H9 (cell line): Measurements from ENCODE around the gene RPL11. TPM values are rescaled to one million over a fixed set of nuclear protein-coding genes. Genes with fewer than 3 reads are reported as not detected.

Source experiments
- DNase-seq: peaks from one replicate; pipeline ENCODE4 v3.0.0-alpha.2; 2017
- H2AFZ ChIP-seq: one replicate; pipeline ENCODE4 v1.6.1; 2013; ENCODE audit warnings: mild to moderate bottlenecking, low read length, control low read depth, moderate library complexity
- H2AK5ac ChIP-seq: 2 replicates; pipeline ENCODE4 v1.6.1; 2013; ENCODE audit warnings: low read length, control low read depth, mixed read lengths; ENCODE audit not compliant: insufficient read length
- H2BK120ac ChIP-seq: one replicate; pipeline ENCODE4 v1.6.1; 2013; ENCODE audit warnings: low read depth, mild to moderate bottlenecking, low read length, control low read depth, inconsistent platforms; ENCODE audit not compliant: poor library complexity, severe bottlenecking
- H2BK12ac ChIP-seq: 2 replicates; pipeline ENCODE4 v1.6.1; 2013; ENCODE audit warnings: low read length, control low read depth, mixed read lengths, low read depth; ENCODE audit not compliant: insufficient read length
- H2BK15ac ChIP-seq: 2 replicates; pipeline ENCODE4 v1.6.1; 2013; ENCODE audit warnings: low read depth, low read length, control low read depth
- H2BK20ac ChIP-seq: one replicate; pipeline ENCODE4 v1.6.1; 2013; ENCODE audit warnings: low read depth, mild to moderate bottlenecking, low read length, control low read depth, inconsistent platforms; ENCODE audit not compliant: poor library complexity, severe bottlenecking
- H2BK5ac ChIP-seq: 2 replicates; pipeline ENCODE4 v1.6.1; 2013; ENCODE audit warnings: low read length, control low read depth, mixed read lengths; ENCODE audit not compliant: insufficient read length
- H3K14ac ChIP-seq: 2 replicates; pipeline ENCODE4 v1.6.1; 2013; ENCODE audit warnings: low read length, control low read depth; ENCODE audit not compliant: insufficient read depth
- H3K18ac ChIP-seq: 2 replicates; pipeline ENCODE4 v1.6.1; 2013; ENCODE audit warnings: low read depth, mild to moderate bottlenecking, mixed read lengths, low read length, control low read depth; ENCODE audit not compliant: insufficient read length
- H3K23ac ChIP-seq: 2 replicates; pipeline ENCODE4 v1.6.1; 2013; ENCODE audit warnings: low read length, control low read depth, mixed read lengths, low read depth; ENCODE audit not compliant: insufficient read length
- H3K23me2 ChIP-seq: 2 replicates; pipeline ENCODE4 v1.6.1; 2013; ENCODE audit warnings: low read depth, mild to moderate bottlenecking, mixed read lengths, low read length, control low read depth; ENCODE audit not compliant: insufficient read length, poor library complexity, severe bottlenecking
- H3K27ac ChIP-seq: 2 replicates; pipeline ENCODE4 v1.5.1; 2013; ENCODE audit warnings: low read length, control low read depth, mixed read lengths, low read depth; ENCODE audit not compliant: insufficient read length
- H3K27me3 ChIP-seq: 2 replicates; pipeline ENCODE4 v1.6.1; 2013; ENCODE audit warnings: low read length, control low read depth, inconsistent platforms; ENCODE audit not compliant: insufficient read depth
- H3K4ac ChIP-seq: 2 replicates; pipeline ENCODE4 v1.6.1; 2013; ENCODE audit warnings: low read depth, mild to moderate bottlenecking, control low read depth, inconsistent platforms, low read length, moderate library complexity
- H3K4me1 ChIP-seq: 2 replicates; pipeline ENCODE4 v1.6.1; 2013; ENCODE audit warnings: low read length, control low read depth, inconsistent platforms; ENCODE audit not compliant: insufficient read depth
- H3K4me2 ChIP-seq: 2 replicates; pipeline ENCODE4 v1.6.1; 2013; ENCODE audit warnings: low read length, control low read depth, mixed read lengths; ENCODE audit not compliant: insufficient read length, insufficient read depth
- H3K56ac ChIP-seq: 2 replicates; pipeline ENCODE4 v1.6.1; 2013; ENCODE audit warnings: low read depth, mild to moderate bottlenecking, mixed read lengths, low read length, control low read depth; ENCODE audit not compliant: insufficient read length
- H3K79me1 ChIP-seq: 2 replicates; pipeline ENCODE4 v1.6.1; 2013; ENCODE audit warnings: low read depth, mild to moderate bottlenecking, moderate library complexity, low read length, control low read depth, inconsistent platforms; ENCODE audit not compliant: insufficient read depth, poor library complexity, severe bottlenecking
- H3K79me2 ChIP-seq: 2 replicates; pipeline ENCODE4 v1.6.1; 2013; ENCODE audit warnings: low read length, control low read depth, inconsistent platforms; ENCODE audit not compliant: insufficient read depth
- H3K9ac ChIP-seq: 2 replicates; pipeline ENCODE4 v1.6.1; 2013; ENCODE audit warnings: low read length, control low read depth, mixed read lengths; ENCODE audit not compliant: insufficient read length; ENCODE audit errors: extremely low read depth
- H3K9me3 ChIP-seq: one replicate; pipeline ENCODE4 v1.6.1; 2013; ENCODE audit warnings: low read depth, low read length, inconsistent platforms; ENCODE audit not compliant: control insufficient read depth
- H3T11ph ChIP-seq: one replicate; pipeline ENCODE4 v1.6.1; 2013; ENCODE audit warnings: mild to moderate bottlenecking, low read length, control low read depth, inconsistent platforms
- H4K20me1 ChIP-seq: one replicate; pipeline ENCODE4 v1.6.1; 2013; ENCODE audit not compliant: control insufficient read depth, insufficient read length, insufficient read depth
- H4K5ac ChIP-seq: 2 replicates; pipeline ENCODE4 v1.6.1; 2013; ENCODE audit warnings: low read depth, mild to moderate bottlenecking, mixed read lengths, low read length, control low read depth; ENCODE audit not compliant: insufficient read length
- H4K8ac ChIP-seq: replicated peaks from 2 replicates; pipeline ENCODE4 v1.6.1; 2013; ENCODE audit warnings: low read length, control low read depth, mixed read lengths, low read depth; ENCODE audit not compliant: insufficient read length
- H4K91ac ChIP-seq: 2 replicates; pipeline ENCODE4 v1.6.1; 2013; ENCODE audit warnings: low read depth, mild to moderate bottlenecking, moderate library complexity, mixed read lengths, low read length, control low read depth; ENCODE audit not compliant: insufficient read length
- H3K27ac Mint-ChIP-seq, 3 experiments: 2 replicates in 2 of 3; 3 replicates in 1 of 3; pipeline ENCODE4 v1.8.0; 2020 to 2021; ENCODE audit warnings: mixed read lengths in 3 of 3, mild to moderate bottlenecking in 1 of 3, moderate library complexity in 1 of 3
- H3K27me3 Mint-ChIP-seq: 2 replicates; pipeline ENCODE4 v1.8.0; 2021; ENCODE audit warnings: low read depth, mild to moderate bottlenecking, moderate library complexity, mixed read lengths
- H3K36me3 Mint-ChIP-seq, 3 experiments: 2 replicates in 2 of 3; 3 replicates in 1 of 3; pipeline ENCODE4 v1.8.0; 2020 to 2021; ENCODE audit warnings: low read depth in 3 of 3, mixed read lengths in 3 of 3; ENCODE audit not compliant: insufficient read depth in 1 of 3
- H3K4me1 Mint-ChIP-seq, 2 experiments: 2 replicates each; pipeline ENCODE4 v1.8.0; 2020; ENCODE audit warnings: mixed read lengths in 2 of 2
- H3K4me3 Mint-ChIP-seq, 2 experiments: 2 replicates in 1 of 2; 3 replicates in 1 of 2; pipeline ENCODE4 v1.8.0; 2020 to 2021; ENCODE audit warnings: mild to moderate bottlenecking in 2 of 2, mixed read lengths in 2 of 2, moderate library complexity in 1 of 2
- H3K9me3 Mint-ChIP-seq, 2 experiments: 2 replicates in 1 of 2; 3 replicates in 1 of 2; pipeline ENCODE4 v1.8.0; 2020; ENCODE audit warnings: mild to moderate bottlenecking in 2 of 2, mixed read lengths in 2 of 2, moderate library complexity in 1 of 2
- CTCF ChIP-seq: fragments of 200-600 bp; sonication (generic); conservative IDR thresholded peaks from 3 replicates; pipeline ENCODE4 v1.8.0; 2021; ENCODE audit warnings: antibody characterized with exemption, mild to moderate bottlenecking
- WGBS: extraction: QIAGEN DNeasy Blood & Tissue Kit; methylation state at CpG from one replicate; pipeline ENCODE4 v1.1.7; 2013; ENCODE audit warnings: missing lambda C conversion rate, low lambda C conversion rate, mixed read lengths; ENCODE audit not compliant: insufficient read length; ENCODE audit errors: extremely low coverage; 5-methylcytosine and 5-hydroxymethylcytosine counted together
- total RNA-seq: library from RNA; stranded (reverse); gene quantifications from 2 replicates; pipeline ENCODE4 v1.2.1, GENCODE V29; 2021

Gene RPL11
- total RNA-seq, 1 experiment from 2014 or later, result 1,618 TPM

- no CpG with 5 or more reads among the region's 2 CpGs for WGBS
- Histone ChIP-seq H4K5ac (no peak overlapping the region), H3T11ph (no peak overlapping the region), H3K14ac (no peak overlapping the region), H2BK20ac (no peak overlapping the region), H3K18ac (no peak overlapping the region), H3K79me1 (no peaks in the 10 kb centered on the region), H4K91ac (no peak overlapping the region), H2BK15ac (no peak overlapping the region), H3K79me2 (no peaks in the 10 kb centered on the region), H2BK12ac (no peak overlapping the region), H3K4me2 (no peak overlapping the region), H3K23me2 (no peaks in the 10 kb centered on the region), H3K23ac (no peak overlapping the region), H3K56ac (no peak overlapping the region), H2AFZ (no peak overlapping the region), H3K9me3 (no peaks in the 10 kb centered on the region), H3K9ac (no peak overlapping the region), H3K4ac (no peak overlapping the region), H2BK5ac (no peak overlapping the region), H4K20me1 (no peaks in the 10 kb centered on the region), H3K4me1 (no peaks in the 10 kb centered on the region), H4K8ac (no peak overlapping the region), H2AK5ac (no peak overlapping the region), H3K27ac (no peak overlapping the region), H3K27me3 (no peaks in the 10 kb centered on the region), H2BK120ac (no peak overlapping the region)
- Mint-ChIP-seq H3K27me3 (peaks cover 28% of the 10 kb centered on the region), H3K9me3 (no peaks in the 10 kb centered on the region; a peak in 1 of 5 replicates), H3K4me3 (no peak overlapping the region), H3K27ac (no peak overlapping the region), H3K36me3 (no peaks in the 10 kb centered on the region), H3K4me1 (no peaks in the 10 kb centered on the region)
- no peak for TF ChIP-seq CTCF
- DNase-seq, result no peak
Observed at GRCh38 chr1:23670709-23671108, 20.9 kb upstream of the RPL11 start.
